Parathyroid adenoma (tissue), 2 donors: ENCODE results near the gene CNOT2.

Experiments
- H2AFZ ChIP-seq: fragments of 300-600 bp; sonication (generic); one replicate; pipeline ENCODE4 v1.7.0; 2017; ENCODE audit warnings: antibody characterized with exemption, mild to moderate bottlenecking
- H3K27ac ChIP-seq: fragments of 300-600 bp; sonication (generic); one replicate; pipeline ENCODE4 v1.7.0; 2017
- H3K27me3 ChIP-seq: fragments of 300-600 bp; sonication (generic); one replicate; pipeline ENCODE4 v1.7.0; 2017; ENCODE audit warnings: low read length; ENCODE audit not compliant: control insufficient read depth, insufficient read depth
- H3K36me3 ChIP-seq: fragments of 300-600 bp; sonication (generic); one replicate; pipeline ENCODE4 v1.7.0; 2017; ENCODE audit warnings: low read length; ENCODE audit not compliant: control insufficient read depth, insufficient read depth
- H3K4me1 ChIP-seq: fragments of 300-600 bp; sonication (generic); one replicate; pipeline ENCODE4 v1.7.0; 2017; ENCODE audit warnings: control low read depth
- H3K4me2 ChIP-seq: fragments of 300-600 bp; sonication (generic); one replicate; pipeline ENCODE4 v1.7.0; 2017; ENCODE audit warnings: low read length
- H3K4me3 ChIP-seq: fragments of 300-600 bp; sonication (generic); one replicate; pipeline ENCODE4 v1.7.0; 2017; ENCODE audit warnings: low read depth, low read length
- H3K79me2 ChIP-seq: fragments of 300-600 bp; sonication (generic); one replicate; pipeline ENCODE4 v1.7.0; 2017; ENCODE audit warnings: control low read depth
- H3K9ac ChIP-seq: fragments of 300-600 bp; sonication (generic); one replicate; pipeline ENCODE4 v1.7.0; 2017; ENCODE audit warnings: mild to moderate bottlenecking
- H3K9me3 ChIP-seq: fragments of 300-600 bp; sonication (generic); one replicate; pipeline ENCODE4 v1.7.0; 2017; ENCODE audit warnings: low read length; ENCODE audit not compliant: control insufficient read depth
- CTCF ChIP-seq: fragments of 300-600 bp; sonication (generic); IDR thresholded peaks from one replicate; pipeline ENCODE4 v1.7.0; 2017; ENCODE audit warnings: antibody characterized with exemption, mild to moderate bottlenecking
- donor health status: primary hyperparathyroidism.

CNOT2 gene

GRCh38 chr12:70353780-70354660 lies 110.8 kb downstream of the CNOT2 start:
- no peak overlapping the region for H3K27ac ChIP-seq
- H3K9ac ChIP-seq, result no peak overlapping the region
- no peak for TF ChIP-seq CTCF
- no peak overlapping the region for H3K4me2 ChIP-seq
- no peaks in the 10 kb centered on the region for H3K36me3 ChIP-seq
- H3K79me2 ChIP-seq, result no peaks in the 10 kb centered on the region
- H3K27me3 ChIP-seq, result no peaks in the 10 kb centered on the region
- H3K9me3 ChIP-seq, result no peaks in the 10 kb centered on the region
- H3K4me3 ChIP-seq, result no peak overlapping the region
- no peaks in the 10 kb centered on the region for H3K4me1 ChIP-seq
- no peak overlapping the region for H2AFZ ChIP-seq

- Histone ChIP-seq H3K36me3 (no peaks in the 10 kb centered on the region), H2AFZ (no peak overlapping the region), H3K4me3 (no peak overlapping the region), H3K9ac (no peak overlapping the region), H3K27me3 (no peaks in the 10 kb centered on the region), H3K79me2 (no peaks in the 10 kb centered on the region), H3K4me1 (no peaks in the 10 kb centered on the region), H3K27ac (no peak overlapping the region), H3K4me2 (no peak overlapping the region), H3K9me3 (no peaks in the 10 kb centered on the region)
- no peak for TF ChIP-seq CTCF
These were observed 111.6 kb downstream of the CNOT2 start for GRCh38 chr12:70354787-70355186.

- Histone ChIP-seq H3K79me2 (no peaks in the 10 kb centered on the region), H2AFZ (no peak overlapping the region), H3K36me3 (no peaks in the 10 kb centered on the region), H3K9me3 (no peaks in the 10 kb centered on the region), H3K27ac (no peak overlapping the region), H3K27me3 (no peaks in the 10 kb centered on the region), H3K4me3 (no peak overlapping the region), H3K9ac (no peak overlapping the region), H3K4me1 (no peaks in the 10 kb centered on the region), H3K4me2 (no peak overlapping the region)
- TF ChIP-seq CTCF, result no peak
These were observed 112.7 kb downstream of the CNOT2 start for GRCh38 chr12:70355972-70356371.

- no peak for TF ChIP-seq CTCF
- Histone ChIP-seq H3K4me3 (no peak overlapping the region), H3K9ac (no peak overlapping the region), H3K27ac (no peak overlapping the region), H3K9me3 (no peaks in the 10 kb centered on the region), H2AFZ (no peak overlapping the region), H3K4me2 (no peak overlapping the region), H3K36me3 (no peaks in the 10 kb centered on the region), H3K27me3 (no peaks in the 10 kb centered on the region), H3K79me2 (no peaks in the 10 kb centered on the region), H3K4me1 (no peaks in the 10 kb centered on the region)
These were observed 116.4 kb downstream of the CNOT2 start for GRCh38 chr12:70359458-70360197.
